HepG2 (cell line): Measurements from ENCODE around the gene TNFAIP1. TPM values are rescaled to one million over a fixed set of nuclear protein-coding genes. Genes with fewer than 3 reads are reported as not detected.
A peak's percentile ranks its signal among the peaks of the same experiment; 100 is the strongest.

Source experiments
- ATRX ChIP-seq: sonication (generic); formaldehyde crosslinking; IDR thresholded peaks from 2 replicates; pipeline ENCODE4 v1.4.0; 2020; ENCODE audit warnings: missing genetic modification reagents, borderline replicate concordance
- HDAC2 ChIP-seq: sonication (generic); formaldehyde crosslinking; IDR thresholded peaks from 2 replicates; pipeline ENCODE4 v1.4.0; 2020; ENCODE audit warnings: missing genetic modification reagents
- HHEX ChIP-seq: IDR thresholded peaks from 2 replicates; pipeline ENCODE4 v1.6.1; 2016; ENCODE audit warnings: control low read depth
- JDP2 ChIP-seq: sonication (generic); formaldehyde crosslinking; IDR thresholded peaks from 2 replicates; pipeline ENCODE4 v1.8.1; 2022; ENCODE audit warnings: missing genetic modification reagents, borderline replicate concordance
- KLF13 ChIP-seq: sonication (generic); formaldehyde crosslinking; IDR thresholded peaks from 2 replicates; pipeline ENCODE4 v1.4.0; 2020; ENCODE audit warnings: mild to moderate bottlenecking, missing genetic modification reagents
- NFKBIZ ChIP-seq: IDR thresholded peaks from 2 replicates; pipeline ENCODE4 v1.6.1; 2018; ENCODE audit warnings: missing genetic modification reagents, missing compliant biosample characterization
- SSRP1 ChIP-seq: IDR thresholded peaks from 2 replicates; pipeline ENCODE4 v1.6.1; 2016; ENCODE audit warnings: control low read depth
- TBP ChIP-seq: sonication (generic); formaldehyde crosslinking; IDR thresholded peaks from 2 replicates; pipeline ENCODE4 v1.5.0; 2020; ENCODE audit warnings: missing genetic modification reagents
- ZBTB8A ChIP-seq: sonication (generic); formaldehyde crosslinking; IDR thresholded peaks from 2 replicates; pipeline ENCODE4 v1.4.0; 2020; ENCODE audit warnings: mild to moderate bottlenecking, low read depth, missing genetic modification reagents, borderline replicate concordance
- ZIK1 ChIP-seq: sonication (generic); formaldehyde crosslinking; IDR thresholded peaks from 2 replicates; pipeline ENCODE4 v1.5.0; 2020; ENCODE audit warnings: mild to moderate bottlenecking, low read depth, missing genetic modification reagents, borderline replicate concordance
- polyA plus RNA-seq, 8 experiments: library from polyadenylated mRNA; depleted of rRNA in 3 of 8; stranded (reverse) in 7 of 8; unstranded in 1 of 8; fragments of >200 nt; fragmentation: Illumina TruSeq in 4 of 8; extraction: Trizol in 4 of 8; gene quantifications; 2 replicates each; pipeline versions ENCODE4 v1.2.1 to v1.2.3, GENCODE V29; 2011 to 2016; ENCODE audit warnings: low read depth in 4 of 8, missing spikeins in 1 of 8, mixed read lengths in 1 of 8; ENCODE audit not compliant: insufficient read depth in 1 of 8
- total RNA-seq, 5 experiments: library from RNA; depleted of rRNA; stranded (reverse); fragments of >200 nt; fragmentation: Illumina TruSeq; extraction: Trizol; gene quantifications; 2 replicates each; pipeline ENCODE4 v1.2.3, GENCODE V29; 2016; ENCODE audit warnings: low read depth in 1 of 5
- TF ChIP-seq, protein P1 (sequence below): sonication (generic); formaldehyde crosslinking; IDR thresholded peaks from 2 replicates; pipeline ENCODE4 v1.5.0; 2020; ENCODE audit warnings: missing genetic modification reagents
- TF ChIP-seq, protein P2 (sequence below): sonication (generic); formaldehyde crosslinking; IDR thresholded peaks from 2 replicates; pipeline ENCODE4 v1.9.0; 2021; ENCODE audit warnings: missing genetic modification reagents, mild to moderate bottlenecking, borderline replicate concordance
- TF ChIP-seq, protein P3 (sequence below): sonication (generic); formaldehyde crosslinking; IDR thresholded peaks from 2 replicates; pipeline ENCODE4 v1.8.0; 2022; ENCODE audit warnings: missing genetic modification reagents, mild to moderate bottlenecking, borderline replicate concordance
- TF ChIP-seq, protein P4 (sequence below): sonication (generic); formaldehyde crosslinking; IDR thresholded peaks from 2 replicates; pipeline ENCODE4 v1.5.0; 2020; ENCODE audit warnings: mild to moderate bottlenecking, missing genetic modification reagents, moderate library complexity
- TF ChIP-seq, protein P5 (sequence below): sonication (generic); formaldehyde crosslinking; IDR thresholded peaks from 2 replicates; pipeline ENCODE4 v1.5.1; 2020; ENCODE audit warnings: missing genetic modification reagents, mild to moderate bottlenecking, borderline replicate concordance
- TF ChIP-seq, protein P6 (sequence below): sonication (generic); formaldehyde crosslinking; IDR thresholded peaks from 2 replicates; pipeline ENCODE4 v1.5.0; 2020; ENCODE audit warnings: missing genetic modification reagents
- TF ChIP-seq, protein P7 (sequence below): sonication (generic); formaldehyde crosslinking; IDR thresholded peaks from 2 replicates; pipeline ENCODE4 v1.4.0; 2020; ENCODE audit warnings: mild to moderate bottlenecking, missing genetic modification reagents
- TF ChIP-seq, protein P8 (sequence below): sonication (generic); formaldehyde crosslinking; IDR thresholded peaks from 2 replicates; pipeline ENCODE4 v1.8.0; 2022; ENCODE audit warnings: mild to moderate bottlenecking, missing genetic modification reagents; ENCODE audit not compliant: insufficient replicate concordance

TNFAIP1 gene
- total and polyA plus RNA-seq, 2 of the 13 experiments (the other 11 are each of a cell fraction or from before 2014, with no cell fraction given): 17.5 to 40.6 TPM

DNA sequence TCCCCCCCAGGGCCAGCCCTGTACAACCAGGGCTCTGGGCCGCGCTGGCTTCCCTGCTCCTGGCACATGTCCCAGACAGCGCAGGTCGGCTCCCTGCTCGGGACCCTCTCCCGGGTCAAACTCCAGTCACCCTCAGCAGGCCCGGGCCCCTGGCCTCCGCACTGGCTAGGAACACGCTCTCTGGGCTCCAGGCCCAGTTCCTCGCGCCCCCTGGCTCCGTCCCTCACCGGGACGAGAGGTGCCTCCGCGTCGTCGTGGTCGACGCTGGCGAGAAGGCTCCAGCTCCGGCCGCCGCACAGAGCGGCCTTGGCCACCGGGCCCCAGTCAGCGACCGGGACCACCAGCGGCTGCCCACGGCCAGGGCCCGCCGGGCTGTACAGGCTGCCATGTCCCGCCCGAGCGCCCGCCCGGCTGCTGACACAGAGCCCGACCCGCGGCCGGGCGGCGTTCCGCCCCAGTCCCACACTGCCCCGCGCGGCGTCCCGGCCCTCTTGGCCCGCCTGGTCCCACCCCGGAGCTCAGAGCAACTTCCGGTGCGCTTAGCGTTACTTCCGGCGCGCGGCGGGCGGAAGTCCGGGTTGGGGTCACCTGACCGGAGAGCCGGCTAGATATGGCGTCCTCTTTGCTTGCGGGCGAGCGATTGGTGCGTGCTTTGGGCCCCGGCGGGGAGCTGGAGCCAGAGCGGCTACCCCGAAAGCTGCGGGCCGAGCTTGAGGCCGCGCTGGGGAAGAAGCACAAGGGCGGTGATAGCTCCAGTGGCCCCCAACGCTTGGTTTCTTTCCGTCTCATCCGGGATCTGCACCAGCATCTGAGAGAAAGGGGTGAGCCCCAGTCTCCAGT is 21.7 kb downstream of the TNFAIP1 start, which contains the start of gene POLDIP2 (continued):
- TF ChIP-seq HDAC2 (peak; percentile 92), KLF13 (CRISPR knock-in tag) (no peak), ZIK1 (CRISPR knock-in tag) (peak; percentile 62; the same call in 1 of the 2 replicates), ATRX (CRISPR knock-in tag) (no peak), ZBTB8A (CRISPR knock-in tag) (no peak), TBP (CRISPR knock-in tag) (no peak), HHEX (CRISPR knock-in tag) (no peak), JDP2 (CRISPR knock-in tag) (no peak), NFKBIZ (CRISPR knock-in tag) (no peak), SSRP1 (CRISPR knock-in tag) (no peak)
- TF ChIP-seq, protein P1, sequence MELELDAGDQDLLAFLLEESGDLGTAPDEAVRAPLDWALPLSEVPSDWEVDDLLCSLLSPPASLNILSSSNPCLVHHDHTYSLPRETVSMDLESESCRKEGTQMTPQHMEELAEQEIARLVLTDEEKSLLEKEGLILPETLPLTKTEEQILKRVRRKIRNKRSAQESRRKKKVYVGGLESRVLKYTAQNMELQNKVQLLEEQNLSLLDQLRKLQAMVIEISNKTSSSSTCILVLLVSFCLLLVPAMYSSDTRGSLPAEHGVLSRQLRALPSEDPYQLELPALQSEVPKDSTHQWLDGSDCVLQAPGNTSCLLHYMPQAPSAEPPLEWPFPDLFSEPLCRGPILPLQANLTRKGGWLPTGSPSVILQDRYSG: no peak
- TF ChIP-seq, protein P2, sequence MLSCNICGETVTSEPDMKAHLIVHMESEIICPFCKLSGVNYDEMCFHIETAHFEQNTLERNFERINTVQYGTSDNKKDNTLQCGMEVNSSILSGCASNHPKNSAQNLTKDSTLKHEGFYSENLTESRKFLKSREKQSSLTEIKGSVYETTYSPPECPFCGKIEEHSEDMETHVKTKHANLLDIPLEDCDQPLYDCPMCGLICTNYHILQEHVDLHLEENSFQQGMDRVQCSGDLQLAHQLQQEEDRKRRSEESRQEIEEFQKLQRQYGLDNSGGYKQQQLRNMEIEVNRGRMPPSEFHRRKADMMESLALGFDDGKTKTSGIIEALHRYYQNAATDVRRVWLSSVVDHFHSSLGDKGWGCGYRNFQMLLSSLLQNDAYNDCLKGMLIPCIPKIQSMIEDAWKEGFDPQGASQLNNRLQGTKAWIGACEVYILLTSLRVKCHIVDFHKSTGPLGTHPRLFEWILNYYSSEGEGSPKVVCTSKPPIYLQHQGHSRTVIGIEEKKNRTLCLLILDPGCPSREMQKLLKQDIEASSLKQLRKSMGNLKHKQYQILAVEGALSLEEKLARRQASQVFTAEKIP (CRISPR knock-in tag): no peak
- TF ChIP-seq, protein P3, sequence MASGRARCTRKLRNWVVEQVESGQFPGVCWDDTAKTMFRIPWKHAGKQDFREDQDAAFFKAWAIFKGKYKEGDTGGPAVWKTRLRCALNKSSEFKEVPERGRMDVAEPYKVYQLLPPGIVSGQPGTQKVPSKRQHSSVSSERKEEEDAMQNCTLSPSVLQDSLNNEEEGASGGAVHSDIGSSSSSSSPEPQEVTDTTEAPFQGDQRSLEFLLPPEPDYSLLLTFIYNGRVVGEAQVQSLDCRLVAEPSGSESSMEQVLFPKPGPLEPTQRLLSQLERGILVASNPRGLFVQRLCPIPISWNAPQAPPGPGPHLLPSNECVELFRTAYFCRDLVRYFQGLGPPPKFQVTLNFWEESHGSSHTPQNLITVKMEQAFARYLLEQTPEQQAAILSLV (CRISPR knock-in tag): 0 out of 2 replicates have a peak, but pooled peaks have one; percentile 87
- TF ChIP-seq, protein P4, sequence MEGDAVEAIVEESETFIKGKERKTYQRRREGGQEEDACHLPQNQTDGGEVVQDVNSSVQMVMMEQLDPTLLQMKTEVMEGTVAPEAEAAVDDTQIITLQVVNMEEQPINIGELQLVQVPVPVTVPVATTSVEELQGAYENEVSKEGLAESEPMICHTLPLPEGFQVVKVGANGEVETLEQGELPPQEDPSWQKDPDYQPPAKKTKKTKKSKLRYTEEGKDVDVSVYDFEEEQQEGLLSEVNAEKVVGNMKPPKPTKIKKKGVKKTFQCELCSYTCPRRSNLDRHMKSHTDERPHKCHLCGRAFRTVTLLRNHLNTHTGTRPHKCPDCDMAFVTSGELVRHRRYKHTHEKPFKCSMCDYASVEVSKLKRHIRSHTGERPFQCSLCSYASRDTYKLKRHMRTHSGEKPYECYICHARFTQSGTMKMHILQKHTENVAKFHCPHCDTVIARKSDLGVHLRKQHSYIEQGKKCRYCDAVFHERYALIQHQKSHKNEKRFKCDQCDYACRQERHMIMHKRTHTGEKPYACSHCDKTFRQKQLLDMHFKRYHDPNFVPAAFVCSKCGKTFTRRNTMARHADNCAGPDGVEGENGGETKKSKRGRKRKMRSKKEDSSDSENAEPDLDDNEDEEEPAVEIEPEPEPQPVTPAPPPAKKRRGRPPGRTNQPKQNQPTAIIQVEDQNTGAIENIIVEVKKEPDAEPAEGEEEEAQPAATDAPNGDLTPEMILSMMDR (CRISPR knock-in tag): peak; percentile 24; the same call in 1 of the 2 replicates
- TF ChIP-seq, protein P5, sequence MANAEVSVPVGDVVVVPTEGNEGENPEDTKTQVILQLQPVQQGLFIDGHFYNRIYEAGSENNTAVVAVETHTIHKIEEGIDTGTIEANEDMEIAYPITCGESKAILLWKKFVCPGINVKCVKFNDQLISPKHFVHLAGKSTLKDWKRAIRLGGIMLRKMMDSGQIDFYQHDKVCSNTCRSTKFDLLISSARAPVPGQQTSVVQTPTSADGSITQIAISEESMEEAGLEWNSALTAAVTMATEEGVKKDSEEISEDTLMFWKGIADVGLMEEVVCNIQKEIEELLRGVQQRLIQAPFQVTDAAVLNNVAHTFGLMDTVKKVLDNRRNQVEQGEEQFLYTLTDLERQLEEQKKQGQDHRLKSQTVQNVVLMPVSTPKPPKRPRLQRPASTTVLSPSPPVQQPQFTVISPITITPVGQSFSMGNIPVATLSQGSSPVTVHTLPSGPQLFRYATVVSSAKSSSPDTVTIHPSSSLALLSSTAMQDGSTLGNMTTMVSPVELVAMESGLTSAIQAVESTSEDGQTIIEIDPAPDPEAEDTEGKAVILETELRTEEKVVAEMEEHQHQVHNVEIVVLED: peak; percentile 93
- TF ChIP-seq, protein P6, sequence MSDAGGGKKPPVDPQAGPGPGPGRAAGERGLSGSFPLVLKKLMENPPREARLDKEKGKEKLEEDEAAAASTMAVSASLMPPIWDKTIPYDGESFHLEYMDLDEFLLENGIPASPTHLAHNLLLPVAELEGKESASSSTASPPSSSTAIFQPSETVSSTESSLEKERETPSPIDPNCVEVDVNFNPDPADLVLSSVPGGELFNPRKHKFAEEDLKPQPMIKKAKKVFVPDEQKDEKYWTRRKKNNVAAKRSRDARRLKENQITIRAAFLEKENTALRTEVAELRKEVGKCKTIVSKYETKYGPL: peak; percentile 9; the same call in 1 of the 2 replicates
- TF ChIP-seq, protein P7, sequence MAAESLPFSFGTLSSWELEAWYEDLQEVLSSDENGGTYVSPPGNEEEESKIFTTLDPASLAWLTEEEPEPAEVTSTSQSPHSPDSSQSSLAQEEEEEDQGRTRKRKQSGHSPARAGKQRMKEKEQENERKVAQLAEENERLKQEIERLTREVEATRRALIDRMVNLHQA: no peak
- TF ChIP-seq, protein P8, sequence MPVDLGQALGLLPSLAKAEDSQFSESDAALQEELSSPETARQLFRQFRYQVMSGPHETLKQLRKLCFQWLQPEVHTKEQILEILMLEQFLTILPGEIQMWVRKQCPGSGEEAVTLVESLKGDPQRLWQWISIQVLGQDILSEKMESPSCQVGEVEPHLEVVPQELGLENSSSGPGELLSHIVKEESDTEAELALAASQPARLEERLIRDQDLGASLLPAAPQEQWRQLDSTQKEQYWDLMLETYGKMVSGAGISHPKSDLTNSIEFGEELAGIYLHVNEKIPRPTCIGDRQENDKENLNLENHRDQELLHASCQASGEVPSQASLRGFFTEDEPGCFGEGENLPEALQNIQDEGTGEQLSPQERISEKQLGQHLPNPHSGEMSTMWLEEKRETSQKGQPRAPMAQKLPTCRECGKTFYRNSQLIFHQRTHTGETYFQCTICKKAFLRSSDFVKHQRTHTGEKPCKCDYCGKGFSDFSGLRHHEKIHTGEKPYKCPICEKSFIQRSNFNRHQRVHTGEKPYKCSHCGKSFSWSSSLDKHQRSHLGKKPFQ: no peak
